OCI-LY1 (cell line): Measurements from ENCODE around the gene PARD3B.

Experiments used
- CTCF ChIP-seq: fragments of 200-600 bp; sonication (generic), shearing (Covaris generic); IDR thresholded peaks from 2 replicates; pipeline ENCODE4 v1.5.1; 2017; ENCODE audit warnings: mild to moderate bottlenecking, antibody characterized with exemption, low read length, moderate library complexity, mixed read lengths
- EZH2 ChIP-seq: fragments of 200-600 bp; sonication (generic), shearing (Covaris generic); IDR thresholded peaks from 2 replicates; pipeline ENCODE4 v1.8.0; 2017; ENCODE audit warnings: borderline replicate concordance, mixed run types, mild to moderate bottlenecking, antibody characterized with exemption, low read length, moderate library complexity, mixed read lengths

GRCh38 chr2:205586626-205587025 lies 1041.4 kb downstream of the PARD3B start:
- TF ChIP-seq CTCF, result no peak
- TF ChIP-seq EZH2, result no peak
